H54 (cell line): ENCODE data around the gene ZBTB25.
A peak's percentile ranks its signal among the peaks of the same experiment; 100 is the strongest.

Source experiments
- DNase-seq: peaks from one replicate; pipeline ENCODE4 v3.0.0; 2011; ENCODE audit warnings: low spot score, mixed read lengths; ENCODE audit not compliant: insufficient read length
- FAIRE-seq: peaks from 3 replicates; lab custom pipeline; 2011; peaks lifted over from hg19 to GRCh38; lab: Jason Lieb, UNC
- POLR2A ChIP-seq: IDR thresholded peaks from 2 replicates; pipeline ENCODE4 v1.6.1; 2011; ENCODE audit warnings: low read depth, mild to moderate bottlenecking, low read length

ZBTB25 gene

DNA sequence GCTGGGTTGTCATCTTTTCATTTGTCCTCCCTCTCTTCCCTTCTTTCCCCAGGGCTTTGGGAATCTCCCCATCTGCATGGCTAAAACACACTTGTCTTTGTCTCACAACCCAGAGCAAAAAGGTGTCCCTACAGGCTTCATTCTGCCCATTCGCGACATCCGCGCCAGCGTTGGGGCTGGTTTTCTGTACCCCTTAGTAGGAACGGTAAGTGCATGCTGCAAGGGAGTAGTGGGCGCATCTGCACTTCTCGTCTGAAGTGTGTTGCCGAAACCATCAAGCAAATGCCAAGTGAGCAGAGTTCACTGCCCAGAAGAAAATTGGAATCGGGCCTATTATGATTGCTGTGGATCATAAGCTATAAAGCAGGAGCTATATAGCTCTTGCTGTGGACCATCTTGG is 49.0 kb downstream of the ZBTB25 start:
- FAIRE-seq, result no peak
- TF ChIP-seq POLR2A, result no peak
- no peak for DNase-seq

DNA sequence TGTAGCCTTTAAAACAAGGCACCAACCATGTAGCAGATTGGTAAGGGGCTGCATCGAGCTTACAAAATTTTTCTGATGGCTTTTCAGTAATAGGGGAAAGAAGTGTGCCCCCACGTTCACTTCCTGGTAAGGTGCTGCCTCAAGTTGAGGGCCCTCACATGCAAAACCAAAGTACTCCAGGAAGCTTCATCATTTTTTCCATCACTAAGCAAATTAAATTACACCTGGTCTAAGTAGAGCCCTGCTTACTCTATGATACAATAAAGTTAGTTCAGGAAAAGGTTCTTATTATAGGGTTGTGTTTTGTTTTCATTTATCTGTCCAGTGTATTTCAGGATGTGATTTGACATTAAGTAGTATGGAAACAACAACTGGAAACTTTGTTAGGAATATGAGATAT is 53.4 kb downstream of the ZBTB25 start:
- FAIRE-seq (no peak), DNase-seq (no peak)
- TF ChIP-seq POLR2A, result no peak

DNA sequence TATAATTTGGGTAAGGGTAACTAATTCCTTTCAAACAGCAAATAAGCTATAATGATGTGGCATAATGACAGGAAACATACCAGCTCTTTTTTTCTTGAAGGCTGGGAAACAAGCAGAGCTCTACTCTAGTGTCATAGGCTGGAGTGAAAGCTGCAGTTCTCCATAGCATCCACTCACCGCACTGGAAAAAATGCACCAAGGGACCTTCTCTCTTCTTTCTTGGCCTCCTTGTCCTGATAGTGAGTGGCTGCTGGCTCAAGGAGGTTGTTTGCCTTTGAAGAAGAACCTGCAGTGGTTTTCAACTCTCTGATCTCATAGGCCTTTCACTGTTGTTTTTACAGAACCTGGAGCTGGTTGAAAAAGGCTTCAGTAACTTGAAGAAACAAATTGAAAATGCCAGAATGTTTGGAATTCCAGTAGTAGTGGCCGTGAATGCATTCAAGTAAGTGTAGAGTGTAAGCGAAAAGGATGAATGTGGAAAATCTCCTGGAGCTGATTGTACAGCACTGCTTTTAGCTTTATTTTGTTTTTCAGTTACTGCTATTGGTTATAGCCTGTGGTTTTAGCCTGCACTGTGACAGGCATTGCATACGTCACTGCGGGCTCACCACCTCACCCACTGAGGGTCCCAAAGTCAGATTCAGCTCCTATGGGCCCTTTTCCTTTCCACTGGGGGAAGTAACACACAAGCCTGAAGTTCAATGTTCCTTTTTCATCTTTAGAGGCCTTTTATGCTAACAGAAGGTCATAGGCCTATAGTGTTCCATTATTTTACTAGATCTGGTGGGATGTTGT is 55.6 kb downstream of the ZBTB25 start:
- DNase-seq, result no peak
- FAIRE-seq, result no peak
- no peak for TF ChIP-seq POLR2A

DNA sequence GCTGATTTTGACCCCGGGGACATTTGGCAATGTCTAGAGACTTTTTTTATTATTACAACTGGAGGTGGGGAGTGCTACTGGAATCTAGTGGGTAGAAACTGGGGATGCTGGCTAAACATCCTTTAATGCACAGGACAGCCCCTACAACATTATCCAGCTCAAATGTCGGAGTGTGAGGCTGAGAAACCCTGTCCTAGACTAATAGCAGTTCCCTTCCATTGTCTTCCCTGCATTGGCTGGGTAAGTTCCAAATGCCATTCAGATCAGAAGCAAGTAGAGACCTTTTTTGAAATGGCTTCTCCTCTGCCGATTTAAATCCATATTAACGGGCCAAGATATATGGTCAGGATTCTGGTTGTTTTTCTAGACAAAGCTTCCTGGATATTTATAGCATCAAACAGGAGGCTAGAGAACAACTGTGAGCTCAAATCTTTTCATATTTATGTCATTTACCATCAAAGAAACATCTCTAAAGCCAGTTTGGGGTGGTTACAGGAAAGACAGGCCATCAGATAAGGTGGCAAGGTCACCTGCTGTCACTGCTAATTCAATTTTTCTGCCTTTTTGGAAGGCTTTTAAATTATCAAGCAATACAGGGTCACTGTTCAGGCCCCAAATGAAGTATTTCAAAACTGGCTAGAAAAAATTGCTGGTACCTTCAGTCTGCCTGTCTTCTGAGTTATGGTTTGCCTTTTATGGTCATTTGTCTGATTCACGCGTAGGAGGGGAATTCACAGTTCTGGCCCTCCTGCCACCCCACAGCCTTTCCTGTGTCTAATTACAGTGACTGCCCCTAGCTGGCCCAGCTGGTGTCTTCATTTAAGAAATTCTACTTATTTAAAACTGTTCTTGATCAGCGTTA is 58.4 kb downstream of the ZBTB25 start:
- DNase-seq (peak; percentile 49), FAIRE-seq (peak; percentile 99)
- no peak for TF ChIP-seq POLR2A

DNA sequence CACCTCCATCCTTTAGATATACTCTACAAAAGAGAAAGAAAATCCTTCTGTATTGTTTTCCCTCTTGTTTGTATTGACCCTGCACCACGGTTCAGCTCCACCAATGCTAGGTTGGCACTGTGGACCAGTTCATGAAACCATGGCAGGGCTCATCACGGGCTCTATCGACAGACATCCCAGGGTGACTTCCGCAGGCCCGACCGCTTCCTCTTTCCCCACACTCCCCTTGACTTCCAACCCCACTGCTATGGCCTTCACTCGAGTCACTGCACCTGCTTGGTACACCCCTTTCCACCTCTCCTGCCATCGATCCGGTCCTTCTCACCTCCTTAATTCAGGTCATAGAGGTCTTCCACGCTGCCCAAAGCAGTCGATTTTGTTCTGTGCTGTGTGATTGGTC is 59.5 kb downstream of the ZBTB25 start:
- FAIRE-seq, result no peak
- no peak for DNase-seq
- no peak for TF ChIP-seq POLR2A

DNA sequence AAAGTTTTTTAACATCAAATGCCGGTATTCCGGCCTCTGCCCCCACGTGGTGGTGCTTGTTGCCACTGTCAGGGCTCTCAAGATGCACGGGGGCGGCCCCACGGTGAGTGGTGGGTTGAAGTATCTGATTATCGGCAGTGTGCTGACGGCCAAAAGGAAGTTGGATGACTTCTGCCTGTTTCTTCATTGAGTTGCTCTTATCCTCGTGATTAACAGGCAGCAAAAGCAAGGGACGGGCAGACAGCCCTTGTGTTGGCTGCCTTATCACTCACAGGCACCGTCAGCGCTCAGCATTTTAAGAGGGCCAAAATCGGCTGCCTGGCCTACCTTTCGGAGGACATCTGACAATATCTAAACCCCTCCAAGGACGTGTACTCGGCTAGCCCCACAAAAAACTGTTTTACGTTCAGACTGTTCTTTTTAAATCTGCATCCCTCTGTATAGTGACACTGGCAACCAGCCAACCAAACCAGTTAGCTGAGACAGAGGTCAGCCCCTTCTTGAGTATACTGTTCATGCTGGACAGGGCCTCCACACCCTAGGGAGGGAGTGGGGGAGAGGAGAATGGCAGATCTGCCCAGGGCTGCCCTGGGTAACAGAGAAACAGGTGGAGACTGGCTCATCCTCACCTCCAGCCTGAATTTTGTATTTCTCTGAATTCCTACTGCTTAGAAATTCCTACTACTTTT is 61.2 kb downstream of the ZBTB25 start:
- DNase-seq (no peak), FAIRE-seq (no peak)

DNA sequence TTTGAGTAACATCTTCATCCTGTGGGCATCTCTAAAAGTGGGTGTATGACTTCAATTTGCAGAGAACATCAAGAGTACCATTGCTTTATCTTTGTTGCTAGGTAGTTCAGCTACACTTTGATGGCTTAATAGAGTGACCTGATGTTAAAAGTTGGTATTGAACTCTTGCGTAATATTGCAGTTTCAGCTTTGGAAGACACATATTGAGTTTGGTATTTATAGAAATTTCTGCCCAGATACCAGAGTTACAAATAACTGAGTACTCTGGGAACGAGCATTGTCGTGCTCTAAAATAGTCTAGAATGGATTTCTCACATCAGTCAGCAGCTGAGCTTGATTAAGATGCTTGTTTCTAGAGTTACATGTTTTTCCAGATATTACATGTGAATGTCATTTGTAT is 63.1 kb downstream of the ZBTB25 start:
- FAIRE-seq (no peak), DNase-seq (no peak)
- TF ChIP-seq POLR2A, result no peak

More for the DNA sequence above, 61.2 kb downstream of the ZBTB25 start:
- no peak for TF ChIP-seq POLR2A

DNA sequence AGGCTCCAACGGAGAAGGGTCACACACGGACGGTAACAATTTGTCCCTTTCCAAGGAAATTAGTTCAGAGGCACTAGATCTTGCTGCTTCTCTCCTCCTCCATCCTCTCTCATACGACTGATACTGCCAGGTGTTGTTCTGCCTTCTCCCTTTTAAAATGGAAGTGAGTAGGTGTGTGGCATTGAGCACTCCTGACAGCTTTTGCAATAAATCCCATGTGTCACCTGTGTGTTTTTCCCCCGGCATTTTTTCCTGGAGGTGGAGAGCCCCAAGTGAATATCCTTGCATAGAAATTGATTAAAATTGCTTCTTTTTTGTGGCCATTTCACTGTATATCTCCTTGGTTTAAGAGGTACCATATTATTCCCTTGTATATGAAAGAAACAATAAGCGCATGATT is 64.5 kb downstream of the ZBTB25 start:
- no peak for DNase-seq
- TF ChIP-seq POLR2A, result no peak
- no peak for FAIRE-seq

DNA sequence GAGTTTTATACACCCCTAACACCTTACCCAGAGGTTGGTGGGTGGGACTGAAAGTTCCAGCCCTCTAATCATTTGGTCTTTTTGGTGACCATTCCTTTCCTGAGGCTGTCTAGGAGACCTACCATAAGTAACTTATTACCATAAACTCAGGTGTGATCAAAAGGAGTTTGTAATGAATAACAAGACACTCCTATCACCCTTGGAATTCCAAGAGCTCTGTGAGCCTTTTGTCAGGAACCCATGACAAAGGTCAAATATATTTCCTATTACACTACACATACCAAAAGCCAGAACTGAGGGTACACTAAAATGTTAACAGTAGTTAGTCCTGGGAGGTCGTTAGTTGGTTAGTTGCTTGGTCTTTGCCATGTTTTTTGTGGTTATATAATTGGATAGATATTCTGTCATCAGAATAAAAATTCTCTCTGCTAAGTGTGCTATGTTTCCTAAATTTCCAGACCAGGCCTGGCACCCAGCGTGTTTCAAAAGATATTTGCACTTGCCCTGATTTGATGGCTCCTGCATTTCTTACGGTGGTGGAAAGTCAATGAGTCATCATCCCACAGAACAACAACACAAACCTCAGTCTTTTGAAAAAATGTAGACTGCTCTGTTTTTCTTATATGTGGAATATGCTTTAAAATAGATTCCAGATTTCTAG is 65.3 kb downstream of the ZBTB25 start:
- peak; percentile 56 for DNase-seq
- FAIRE-seq, result peak; percentile 97
- no peak for TF ChIP-seq POLR2A

DNA sequence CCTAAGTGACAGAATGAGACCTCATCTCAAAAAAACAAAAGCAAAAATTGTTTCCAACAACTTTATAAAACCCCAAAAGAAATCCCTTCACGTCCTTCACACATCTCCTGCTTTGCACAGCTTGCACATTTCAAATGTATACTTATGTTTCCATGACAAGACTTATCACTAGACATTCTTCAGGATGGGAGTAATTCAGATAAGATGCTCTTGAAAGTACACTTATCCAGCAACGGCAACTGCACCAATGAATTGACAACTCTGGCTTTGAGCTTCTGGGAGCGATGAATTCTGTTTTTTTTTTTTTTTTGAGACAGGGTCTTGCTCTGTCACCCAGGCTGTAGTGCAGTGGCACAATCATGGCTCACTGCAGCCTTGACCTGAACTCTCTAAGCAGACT is 69.1 kb downstream of the ZBTB25 start:
- no peak for TF ChIP-seq POLR2A
- DNase-seq (no peak), FAIRE-seq (no peak)

DNA sequence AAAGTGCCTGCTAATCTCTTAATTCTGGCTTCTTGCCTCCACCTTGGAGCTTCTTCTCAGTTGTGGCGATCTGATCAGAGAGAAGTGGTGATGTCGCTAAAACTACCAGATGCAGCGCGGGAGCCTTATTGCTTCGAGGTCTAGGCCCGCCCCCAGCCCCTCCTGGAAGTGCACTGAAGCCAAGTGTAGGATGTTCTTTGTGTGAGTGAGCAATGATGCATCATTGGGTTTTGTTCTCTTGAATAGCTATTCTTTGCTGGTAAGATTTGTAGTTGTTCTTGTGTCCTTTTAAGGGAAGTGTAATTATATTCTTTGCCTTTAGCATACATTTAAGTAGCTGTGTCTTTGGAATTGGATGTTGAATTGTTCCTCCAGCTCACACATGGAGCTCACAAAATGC is 79.7 kb downstream of the ZBTB25 start:
- no peak for DNase-seq
- TF ChIP-seq POLR2A, result no peak
- no peak for FAIRE-seq

DNA sequence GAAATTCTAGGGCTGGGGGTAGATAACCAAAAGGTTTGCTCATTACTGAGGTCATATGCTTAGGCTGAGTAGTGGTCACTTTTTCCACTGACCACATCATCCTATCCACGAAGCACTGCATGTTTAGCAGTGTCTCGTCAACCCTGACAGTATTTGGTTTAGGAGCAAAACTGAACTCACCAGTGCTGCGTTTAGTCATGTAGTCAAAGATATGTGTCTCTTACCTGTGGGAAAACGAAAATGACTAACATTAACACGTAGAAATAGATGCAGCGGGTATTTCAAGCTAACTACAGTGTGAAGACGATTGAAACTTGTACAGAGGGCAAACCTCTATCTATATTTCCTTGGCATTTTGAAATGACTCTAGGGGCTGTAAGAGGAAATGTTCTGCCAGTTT is 80.9 kb downstream of the ZBTB25 start:
- FAIRE-seq, result no peak
- TF ChIP-seq POLR2A, result no peak
- no peak for DNase-seq

DNA sequence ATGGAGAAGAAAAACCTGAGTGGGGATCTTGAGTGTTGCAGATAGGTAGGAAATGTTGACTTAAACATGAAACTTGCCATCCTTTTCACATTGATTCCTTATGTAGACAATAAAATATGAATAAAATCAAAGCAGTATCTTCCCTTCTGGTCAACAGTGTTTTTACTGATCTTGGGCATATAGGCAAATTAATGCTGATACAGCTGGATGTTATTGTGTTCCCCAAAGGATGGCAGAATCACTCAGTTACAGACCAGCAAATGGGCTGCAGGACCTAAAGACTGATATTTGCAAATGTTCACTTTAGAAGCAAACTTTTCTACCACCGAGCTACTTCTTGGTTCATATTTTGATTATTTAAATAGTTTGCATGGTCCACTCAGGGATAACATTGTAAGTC is 81.6 kb downstream of the ZBTB25 start:
- no peak for FAIRE-seq
- no peak for DNase-seq
- TF ChIP-seq POLR2A, result no peak
